C4-2B (cell line): ENCODE data around the gene ADGRV1.

ENCODE experiments used
- ZFX ChIP-seq: fragments of 450-650 bp; IDR thresholded peaks from 2 replicates; pipeline ENCODE4 v1.6.1; 2017
- TF ChIP-seq, protein P1 (sequence below): fragments of 450-650 bp; conservative IDR thresholded peaks from 2 replicates; pipeline ENCODE4 v1.5.1; 2017; ENCODE audit warnings: mild to moderate bottlenecking

DNA sequence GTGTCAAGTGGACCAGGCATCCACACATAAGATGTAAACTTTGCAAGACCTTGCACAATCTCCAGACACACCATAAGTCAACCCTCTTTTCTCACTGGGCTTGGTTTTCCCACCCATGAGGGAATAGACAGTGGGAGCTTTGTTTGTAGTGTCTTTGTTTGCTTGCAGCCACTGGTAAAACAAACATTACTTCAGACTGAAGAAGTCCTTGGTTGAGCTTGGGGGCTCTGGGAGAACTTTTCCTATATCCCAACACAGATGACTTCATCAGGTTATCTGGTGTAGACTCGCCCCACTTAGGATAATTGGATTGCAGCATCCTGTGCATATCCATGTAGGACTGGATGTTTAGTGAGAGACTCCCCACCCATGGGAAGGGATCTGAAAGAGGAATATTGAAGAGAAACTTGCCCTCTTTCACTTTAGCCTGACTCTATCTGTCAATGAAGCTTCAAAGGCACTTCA, 11.5 kb upstream of the ADGRV1 start:
- TF ChIP-seq, protein P1, sequence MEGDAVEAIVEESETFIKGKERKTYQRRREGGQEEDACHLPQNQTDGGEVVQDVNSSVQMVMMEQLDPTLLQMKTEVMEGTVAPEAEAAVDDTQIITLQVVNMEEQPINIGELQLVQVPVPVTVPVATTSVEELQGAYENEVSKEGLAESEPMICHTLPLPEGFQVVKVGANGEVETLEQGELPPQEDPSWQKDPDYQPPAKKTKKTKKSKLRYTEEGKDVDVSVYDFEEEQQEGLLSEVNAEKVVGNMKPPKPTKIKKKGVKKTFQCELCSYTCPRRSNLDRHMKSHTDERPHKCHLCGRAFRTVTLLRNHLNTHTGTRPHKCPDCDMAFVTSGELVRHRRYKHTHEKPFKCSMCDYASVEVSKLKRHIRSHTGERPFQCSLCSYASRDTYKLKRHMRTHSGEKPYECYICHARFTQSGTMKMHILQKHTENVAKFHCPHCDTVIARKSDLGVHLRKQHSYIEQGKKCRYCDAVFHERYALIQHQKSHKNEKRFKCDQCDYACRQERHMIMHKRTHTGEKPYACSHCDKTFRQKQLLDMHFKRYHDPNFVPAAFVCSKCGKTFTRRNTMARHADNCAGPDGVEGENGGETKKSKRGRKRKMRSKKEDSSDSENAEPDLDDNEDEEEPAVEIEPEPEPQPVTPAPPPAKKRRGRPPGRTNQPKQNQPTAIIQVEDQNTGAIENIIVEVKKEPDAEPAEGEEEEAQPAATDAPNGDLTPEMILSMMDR = no peak
- no peak for TF ChIP-seq ZFX
